Measurements from ENCODE around the gene TNFAIP8L1. TPM values are rescaled to one million over a fixed set of nuclear protein-coding genes. Genes with fewer than 3 reads are reported as not detected.
A peak's percentile ranks its signal among the peaks of the same experiment; 100 is the strongest.

The TNFAIP8L1 gene
- total and polyA plus RNA-seq, 4 donors = 5.5 to 11.8 (median 7.4) TPM

DNA sequence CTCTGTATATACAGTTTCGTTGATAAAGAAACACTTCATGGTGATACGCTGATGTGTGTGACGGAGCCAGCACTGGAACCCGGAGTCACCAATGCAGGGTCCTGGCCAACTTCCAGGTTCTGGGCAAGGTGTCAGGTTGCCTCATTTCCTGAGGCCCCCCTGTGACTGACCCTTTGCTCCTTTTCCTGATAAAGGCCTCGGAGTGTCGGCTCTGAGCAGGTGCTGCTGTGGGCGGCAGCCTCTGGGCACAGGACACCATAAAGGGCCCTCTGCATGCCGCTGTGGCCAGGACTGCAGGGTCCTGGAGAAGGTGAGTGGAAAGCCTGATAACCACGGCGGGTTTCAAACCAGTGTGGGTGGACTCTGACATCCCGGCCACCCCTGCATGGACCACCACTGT, 48.1 kb downstream of the TNFAIP8L1 start:
- peaks cover 10% of the 10 kb centered on the region for H3K4me1 ChIP-seq (ENCODE audit: control insufficient read depth, insufficient read depth, low read length)
- 92% methylated on average over 11 of the region's 11 CpGs for WGBS (ENCODE audit: insufficient coverage)
- no peak overlapping the region for H3K27ac ChIP-seq (ENCODE audit: low read depth, low read length)
- DNase-seq (ENCODE audit: low read depth in 4 of 6, low spot score in 6 of 6) = no peak
- H3K4me3 ChIP-seq (ENCODE audit: low read depth, low read length) = no peak overlapping the region
- H3K36me3 ChIP-seq (ENCODE audit: control insufficient read depth, insufficient read depth, low read length) = peaks cover 99% of the 10 kb centered on the region
- H3K9me3 ChIP-seq (ENCODE audit: control insufficient read depth, insufficient read depth, low read length) = no peaks in the 10 kb centered on the region
- no peaks in the 10 kb centered on the region for H3K27me3 ChIP-seq (ENCODE audit: control insufficient read depth, insufficient read depth, low read length)

DNA sequence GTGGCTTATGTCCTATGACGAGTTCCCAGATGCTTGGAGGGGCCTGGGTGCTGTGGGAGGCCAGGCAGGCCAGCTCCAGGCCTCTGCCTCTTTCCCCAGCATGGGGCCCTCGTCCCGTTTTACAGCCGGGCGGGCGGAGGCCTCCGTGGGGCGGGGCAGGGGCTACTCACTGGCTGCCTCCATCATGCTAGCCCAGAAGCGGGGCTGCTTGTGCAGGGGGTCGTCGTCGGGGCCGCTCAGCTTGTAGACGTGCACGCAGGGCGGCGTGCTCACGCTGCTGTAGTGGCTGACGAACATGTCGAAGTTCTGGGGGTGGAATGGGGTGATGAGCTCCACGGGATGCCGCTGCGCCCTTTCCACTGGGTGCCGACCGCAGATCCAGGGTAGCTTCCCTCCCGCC, 49.3 kb downstream of the TNFAIP8L1 start:
- Histone ChIP-seq H3K27me3 (ENCODE audit: control insufficient read depth, insufficient read depth, low read length) (no peaks in the 10 kb centered on the region), H3K36me3 (ENCODE audit: control insufficient read depth, insufficient read depth, low read length) (peaks cover 99% of the 10 kb centered on the region), H3K9me3 (ENCODE audit: control insufficient read depth, insufficient read depth, low read length) (no peaks in the 10 kb centered on the region), H3K27ac (ENCODE audit: low read depth, low read length) (no peak overlapping the region), H3K4me3 (ENCODE audit: low read depth, low read length) (no peak overlapping the region), H3K4me1 (ENCODE audit: control insufficient read depth, insufficient read depth, low read length) (peaks cover 10% of the 10 kb centered on the region)
- DNase-seq (ENCODE audit: low read depth in 4 of 6, low spot score in 6 of 6) = no peak
- 91% methylated on average over 20 of the region's 26 CpGs for WGBS (ENCODE audit: insufficient coverage)

DNA sequence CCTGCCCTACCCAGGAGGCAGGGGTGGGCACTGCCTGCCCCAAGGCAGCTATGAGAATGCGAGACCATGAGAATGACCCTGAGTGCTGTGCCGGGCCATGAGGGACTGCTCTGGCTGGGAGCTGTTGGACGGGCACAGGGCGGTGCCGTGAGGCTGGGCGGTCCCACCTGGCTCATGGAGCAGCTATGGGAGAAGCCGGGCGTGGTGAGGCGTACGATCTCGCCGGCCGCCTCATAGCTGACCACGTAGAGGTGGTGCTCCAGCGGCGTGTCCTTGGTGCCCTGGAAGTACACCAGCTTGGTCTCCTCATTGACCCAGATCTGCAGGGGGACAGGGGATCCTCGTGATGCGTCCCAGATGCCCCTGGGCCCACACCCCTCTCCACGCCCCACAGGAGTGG, 50.1 kb downstream of the TNFAIP8L1 start:
- no peaks in the 10 kb centered on the region for H3K9me3 ChIP-seq (ENCODE audit: control insufficient read depth, insufficient read depth, low read length)
- no peak overlapping the region for H3K4me3 ChIP-seq (ENCODE audit: low read depth, low read length)
- peaks cover 13% of the 10 kb centered on the region for H3K4me1 ChIP-seq (ENCODE audit: control insufficient read depth, insufficient read depth, low read length)
- 97% methylated on average over 19 of the region's 19 CpGs for WGBS (ENCODE audit: insufficient coverage)
- DNase-seq (ENCODE audit: low read depth in 4 of 6, low spot score in 6 of 6) = no peak
- no peak overlapping the region for H3K27ac ChIP-seq (ENCODE audit: low read depth, low read length)
- H3K27me3 ChIP-seq (ENCODE audit: control insufficient read depth, insufficient read depth, low read length) = no peaks in the 10 kb centered on the region
- H3K36me3 ChIP-seq (ENCODE audit: control insufficient read depth, insufficient read depth, low read length) = peaks cover 99% of the 10 kb centered on the region

DNA sequence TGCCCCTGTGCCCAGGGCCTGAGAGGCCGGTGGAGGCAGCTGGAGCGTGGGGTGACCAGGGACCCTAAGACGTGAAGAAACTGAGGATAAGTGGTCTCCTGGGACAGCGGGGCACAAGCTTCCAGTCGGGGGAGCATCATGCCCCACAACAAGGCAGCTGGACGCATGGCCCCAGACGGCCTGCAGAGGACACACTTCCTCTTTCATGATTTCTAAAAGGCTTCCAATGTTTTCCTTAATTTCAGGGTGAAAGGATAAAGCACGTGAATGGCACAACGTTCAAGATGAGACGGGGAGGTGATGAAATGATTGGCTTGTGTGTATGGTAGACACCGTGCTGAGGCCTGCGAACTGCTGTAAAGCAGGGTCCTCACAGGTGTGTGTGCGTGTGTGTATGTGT, 51.0 kb downstream of the TNFAIP8L1 start:
- H3K4me1 ChIP-seq (ENCODE audit: control insufficient read depth, insufficient read depth, low read length) = peaks cover 20% of the 10 kb centered on the region
- no peaks in the 10 kb centered on the region for H3K9me3 ChIP-seq (ENCODE audit: control insufficient read depth, insufficient read depth, low read length)
- no peaks in the 10 kb centered on the region for H3K27me3 ChIP-seq (ENCODE audit: control insufficient read depth, insufficient read depth, low read length)
- 91% methylated on average over 12 of the region's 13 CpGs for WGBS (ENCODE audit: insufficient coverage)
- H3K36me3 ChIP-seq (ENCODE audit: control insufficient read depth, insufficient read depth, low read length) = peaks cover 99% of the 10 kb centered on the region
- DNase-seq (ENCODE audit: low read depth in 4 of 6, low spot score in 6 of 6) = no peak
- H3K4me3 ChIP-seq (ENCODE audit: low read depth, low read length) = no peak overlapping the region
- H3K27ac ChIP-seq (ENCODE audit: low read depth, low read length) = no peak overlapping the region

DNA sequence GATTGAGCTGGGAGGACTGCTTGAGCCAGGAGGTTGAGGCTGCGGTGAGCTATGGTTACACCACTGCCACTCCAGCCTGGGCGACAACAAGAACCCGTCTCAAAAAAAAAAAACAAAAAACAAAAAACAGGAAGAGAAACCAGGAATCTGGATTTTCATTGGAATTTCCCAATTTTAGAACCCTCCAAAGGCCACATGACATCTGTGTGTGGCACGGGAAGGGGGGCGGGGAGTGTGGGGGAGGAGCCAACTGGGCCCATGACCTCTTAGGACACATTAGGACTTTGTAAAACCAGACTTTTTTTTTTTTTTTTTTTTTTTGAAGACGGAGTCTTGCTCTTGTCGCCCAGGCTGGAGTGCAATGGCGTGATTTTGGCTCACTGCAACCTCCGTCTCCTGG, 52.1 kb downstream of the TNFAIP8L1 start:
- Histone ChIP-seq H3K4me3 (ENCODE audit: low read depth, low read length) (no peak overlapping the region), H3K27ac (ENCODE audit: low read depth, low read length) (no peak overlapping the region), H3K36me3 (ENCODE audit: control insufficient read depth, insufficient read depth, low read length) (peaks cover 100% of the 10 kb centered on the region), H3K4me1 (ENCODE audit: control insufficient read depth, insufficient read depth, low read length) (peaks cover 25% of the 10 kb centered on the region), H3K27me3 (ENCODE audit: control insufficient read depth, insufficient read depth, low read length) (no peaks in the 10 kb centered on the region), H3K9me3 (ENCODE audit: control insufficient read depth, insufficient read depth, low read length) (no peaks in the 10 kb centered on the region)
- WGBS (ENCODE audit: insufficient coverage) = 100% methylated on average over 1 of the region's 9 CpGs
- no peak for DNase-seq (ENCODE audit: low read depth in 4 of 6, low spot score in 6 of 6)

DNA sequence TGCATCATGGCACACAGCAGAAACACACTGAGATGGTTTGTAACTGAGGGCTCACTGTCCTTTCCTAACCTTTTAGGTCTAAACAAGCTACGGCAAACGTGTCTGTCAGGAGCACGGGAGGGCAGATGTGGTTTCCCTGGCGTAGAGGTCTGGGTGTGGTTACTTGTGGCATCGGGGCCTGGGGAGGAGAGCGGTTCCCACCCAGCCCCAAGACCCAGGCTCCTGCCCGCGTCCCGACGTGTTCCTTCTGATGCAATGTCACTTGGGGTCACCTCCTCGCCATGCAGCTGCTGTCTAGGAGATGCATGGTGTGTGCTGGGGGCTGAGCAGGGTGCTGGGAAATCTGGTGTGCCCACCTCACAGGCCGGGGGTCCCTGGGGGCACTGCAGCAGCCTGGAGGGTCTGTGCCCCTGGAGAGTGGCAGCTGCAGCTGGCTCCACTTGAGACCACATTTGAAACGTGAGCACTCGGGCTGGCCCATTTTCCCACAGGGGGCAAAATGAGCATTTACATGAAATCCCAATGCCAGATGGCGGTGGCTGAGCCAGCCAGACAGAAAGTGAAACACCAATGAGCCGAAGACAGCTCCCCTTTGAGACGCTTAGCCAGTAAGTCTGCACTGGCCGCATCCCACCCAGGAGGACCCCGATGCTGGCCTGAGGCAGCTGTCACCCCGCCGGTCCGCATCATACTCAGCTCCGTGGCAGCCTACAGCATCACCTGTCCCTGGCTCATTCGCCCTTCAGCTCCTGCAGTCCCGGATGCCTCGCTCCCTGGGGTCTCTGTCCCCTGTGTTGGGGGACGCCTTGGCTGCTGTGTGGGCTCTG, 53.1 kb downstream of the TNFAIP8L1 start:
- H3K27ac ChIP-seq (ENCODE audit: low read depth, low read length) = no peak overlapping the region
- WGBS (ENCODE audit: insufficient coverage) = 89% methylated on average over 22 of the region's 27 CpGs
- H3K36me3 ChIP-seq (ENCODE audit: control insufficient read depth, insufficient read depth, low read length) = peaks cover 99% of the 10 kb centered on the region
- no peak overlapping the region for H3K4me3 ChIP-seq (ENCODE audit: low read depth, low read length)
- H3K27me3 ChIP-seq (ENCODE audit: control insufficient read depth, insufficient read depth, low read length) = no peaks in the 10 kb centered on the region
- H3K9me3 ChIP-seq (ENCODE audit: control insufficient read depth, insufficient read depth, low read length) = no peaks in the 10 kb centered on the region
- DNase-seq (ENCODE audit: low read depth in 4 of 6, low spot score in 6 of 6) = peak in 1 of 6 donors; percentile 27
- peaks cover 26% of the 10 kb centered on the region for H3K4me1 ChIP-seq (ENCODE audit: control insufficient read depth, insufficient read depth, low read length)

DNA sequence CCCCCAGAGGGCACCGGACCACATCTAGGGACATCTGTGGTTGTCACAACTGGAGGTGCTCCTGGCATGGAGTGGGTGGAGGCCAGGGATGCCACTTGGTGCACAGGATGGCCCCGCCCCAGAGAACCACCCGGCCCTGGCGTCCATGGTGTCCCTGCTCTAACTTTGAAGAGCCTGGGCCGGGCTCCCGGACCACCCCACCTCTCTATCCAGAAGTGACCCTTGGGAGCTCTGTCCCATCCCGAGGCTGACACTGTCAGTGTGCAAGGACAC, 53.7 kb downstream of the TNFAIP8L1 start:
- Histone ChIP-seq H3K4me3 (ENCODE audit: low read depth, low read length) (no peak overlapping the region), H3K36me3 (ENCODE audit: control insufficient read depth, insufficient read depth, low read length) (peaks cover 99% of the 10 kb centered on the region), H3K27me3 (ENCODE audit: control insufficient read depth, insufficient read depth, low read length) (no peaks in the 10 kb centered on the region), H3K9me3 (ENCODE audit: control insufficient read depth, insufficient read depth, low read length) (no peaks in the 10 kb centered on the region), H3K27ac (ENCODE audit: low read depth, low read length) (no peak overlapping the region), H3K4me1 (ENCODE audit: control insufficient read depth, insufficient read depth, low read length) (peaks cover 26% of the 10 kb centered on the region)
- DNase-seq (ENCODE audit: low read depth in 4 of 6, low spot score in 6 of 6) = no peak
- WGBS (ENCODE audit: insufficient coverage) = 91% methylated on average over 6 of the region's 7 CpGs

DNA sequence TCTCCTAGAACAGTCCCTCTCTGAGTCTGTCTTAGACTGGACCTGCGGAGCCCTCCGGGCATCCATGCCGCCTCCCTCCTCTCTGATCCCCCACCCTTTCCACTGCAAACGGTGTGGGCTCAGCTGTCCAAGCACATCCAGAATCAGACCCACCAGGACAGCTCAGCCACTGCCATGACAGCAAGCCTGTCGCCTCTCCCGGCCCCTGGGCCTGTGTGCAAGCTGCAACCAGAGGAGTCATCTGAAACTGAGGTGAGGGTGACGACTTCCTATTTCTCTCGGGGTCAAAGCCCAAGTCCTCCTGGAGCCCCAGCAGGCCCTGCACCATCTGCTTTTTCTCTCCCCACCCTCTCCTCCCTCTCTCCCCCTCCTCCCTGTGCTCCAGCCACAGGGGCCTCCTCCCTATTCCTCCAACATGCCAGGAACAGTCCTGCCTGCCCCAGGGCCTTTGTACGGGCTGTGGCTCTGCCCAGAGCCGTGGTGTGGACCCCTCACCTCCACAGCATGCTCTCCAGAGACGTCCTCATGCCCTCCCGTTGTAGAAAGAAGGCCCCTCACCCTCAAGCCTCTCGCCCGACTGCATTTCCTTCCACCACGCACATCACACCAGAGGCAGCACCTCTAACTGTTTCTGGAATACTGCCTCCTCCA, 54.3 kb downstream of the TNFAIP8L1 start:
- H3K27ac ChIP-seq (ENCODE audit: low read depth, low read length) = no peak overlapping the region
- no peaks in the 10 kb centered on the region for H3K9me3 ChIP-seq (ENCODE audit: control insufficient read depth, insufficient read depth, low read length)
- H3K27me3 ChIP-seq (ENCODE audit: control insufficient read depth, insufficient read depth, low read length) = no peaks in the 10 kb centered on the region
- peaks cover 26% of the 10 kb centered on the region for H3K4me1 ChIP-seq (ENCODE audit: control insufficient read depth, insufficient read depth, low read length)
- no peak for DNase-seq (ENCODE audit: low read depth in 4 of 6, low spot score in 6 of 6)
- no peak overlapping the region for H3K4me3 ChIP-seq (ENCODE audit: low read depth, low read length)
- peaks cover 99% of the 10 kb centered on the region for H3K36me3 ChIP-seq (ENCODE audit: control insufficient read depth, insufficient read depth, low read length)
- WGBS (ENCODE audit: insufficient coverage) = 91% methylated on average over 12 of the region's 15 CpGs

DNA sequence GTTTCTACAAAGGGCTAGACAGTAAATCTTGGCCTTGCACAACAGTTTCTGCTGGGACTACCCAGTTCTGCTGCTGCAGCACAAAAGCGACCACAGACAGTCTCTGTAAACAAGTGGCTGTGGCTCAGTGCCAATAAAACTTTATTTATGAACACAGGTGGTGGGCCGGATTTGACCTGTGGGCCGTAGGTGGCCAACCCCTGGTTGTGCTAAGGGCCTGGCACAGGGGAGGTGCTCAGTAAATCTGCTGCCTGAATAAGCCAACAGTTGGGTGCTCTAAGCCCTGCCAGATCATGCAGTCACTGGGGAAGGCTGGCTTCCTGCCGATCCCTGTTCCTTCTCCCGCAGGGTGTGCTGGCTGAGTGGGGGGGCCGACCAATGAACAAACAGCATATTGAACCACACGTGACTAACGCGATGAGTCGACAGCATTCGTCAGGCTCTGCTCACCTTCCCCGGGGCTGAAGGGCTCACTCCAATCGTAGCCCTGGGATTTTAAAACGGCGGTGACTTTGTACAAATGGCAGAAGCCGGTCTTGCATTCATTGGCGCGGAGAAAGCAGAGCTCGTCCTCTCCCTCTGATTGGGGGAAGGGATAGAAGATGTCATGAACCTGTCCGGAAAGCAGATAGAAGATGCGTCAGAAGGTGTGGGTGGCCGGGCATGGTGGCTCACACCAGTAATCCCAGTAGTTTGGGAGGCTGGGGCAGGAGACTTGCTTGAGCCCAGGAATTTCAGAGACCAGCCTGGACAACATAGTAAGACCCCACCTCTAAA, 55.1 kb downstream of the TNFAIP8L1 start:
- no peaks in the 10 kb centered on the region for H3K27me3 ChIP-seq (ENCODE audit: control insufficient read depth, insufficient read depth, low read length)
- no peak overlapping the region for H3K4me3 ChIP-seq (ENCODE audit: low read depth, low read length)
- H3K36me3 ChIP-seq (ENCODE audit: control insufficient read depth, insufficient read depth, low read length) = peaks cover 99% of the 10 kb centered on the region
- no peak overlapping the region for H3K27ac ChIP-seq (ENCODE audit: low read depth, low read length)
- WGBS (ENCODE audit: insufficient coverage) = 87% methylated on average over 21 of the region's 22 CpGs
- no peak for DNase-seq (ENCODE audit: low read depth in 4 of 6, low spot score in 6 of 6)
- no peaks in the 10 kb centered on the region for H3K9me3 ChIP-seq (ENCODE audit: control insufficient read depth, insufficient read depth, low read length)
- H3K4me1 ChIP-seq (ENCODE audit: control insufficient read depth, insufficient read depth, low read length) = peaks cover 26% of the 10 kb centered on the region
